Tibial artery (tissue), 4 donors: ENCODE measurements around the gene ACTG2.

Experiments
- DNase-seq, 2 donors: peaks; one replicate each; pipeline ENCODE4 v3.0.0-alpha.2; 2019
- H3K27ac ChIP-seq, 2 donors: fragments of 200-600 bp; sonication (generic) in 1 of 2; 1 replicate in 1 of 2; 2 replicates in 1 of 2; pipeline ENCODE4 v1.5.1; 2018 to 2019; ENCODE audit warnings: mild to moderate bottlenecking in 1 of 2
- H3K27me3 ChIP-seq, 2 donors: fragments of 200-600 bp; sonication (generic) in 1 of 2; one replicate each; pipeline versions ENCODE4 v1.5.1 to v1.6.0; 2016 to 2019
- H3K36me3 ChIP-seq, 3 donors: fragments of 200-600 bp; sonication (generic) in 2 of 3; one replicate each; pipeline ENCODE4 v1.5.1; 2016 to 2019; ENCODE audit warnings: mild to moderate bottlenecking in 2 of 3
- H3K4me1 ChIP-seq, 4 donors: fragments of 200-600 bp; sonication (generic) in 2 of 4; 1 replicate in 3 of 4; 2 replicates in 1 of 4; pipeline ENCODE4 v1.5.1; 2016 to 2019
- H3K4me3 ChIP-seq, 2 donors: fragments of 200-600 bp; sonication (generic) in 1 of 2; 1 replicate in 1 of 2; 2 replicates in 1 of 2; pipeline ENCODE4 v1.5.1; 2018 to 2019; ENCODE audit warnings: mild to moderate bottlenecking in 2 of 2
- H3K9me3 ChIP-seq, 3 donors: fragments of 200-600 bp; sonication (generic) in 1 of 3; one replicate each; pipeline ENCODE4 v1.5.1; 2016 to 2019
- CTCF ChIP-seq, 2 experiments: fragments of 200-600 bp in 1 of 2; fragments of 450-650 bp in 1 of 2; IDR thresholded peaks; one replicate each; pipeline ENCODE4 v1.5.1; 2017 to 2019; ENCODE audit warnings: antibody characterized with exemption in 2 of 2, mild to moderate bottlenecking in 1 of 2, moderate library complexity in 1 of 2
- intact Hi-C: fragments of 100-400 bp; cut with DNase I; formaldehyde crosslinking; loops from one replicate; pipeline ENCODE4 v1.15.0; 2023; ENCODE audit warnings: low total_unique reads

ACTG2 gene

GRCh38 chr2:73961274-73961673, 68.5 kb downstream of the ACTG2 start:
- Histone ChIP-seq H3K36me3 (peaks cover 26 to 48% (median 37%) of the 10 kb centered on the region in 3 donors), H3K9me3 (no peaks in the 10 kb centered on the region), H3K27me3 (no peaks in the 10 kb centered on the region), H3K27ac (no peak overlapping the region), H3K4me3 (no peak overlapping the region), H3K4me1 (no peaks in the 10 kb centered on the region)
- no peak for TF ChIP-seq CTCF (IDR thresholded peaks at IDR 0.05)
- no peak for DNase-seq
- intact Hi-C loops, result no loop called here

- Histone ChIP-seq H3K36me3 (peaks cover 24 to 42% (median 32%) of the 10 kb centered on the region in 3 donors), H3K9me3 (no peaks in the 10 kb centered on the region), H3K27me3 (no peaks in the 10 kb centered on the region), H3K4me1 (no peaks in the 10 kb centered on the region), H3K4me3 (no peak overlapping the region), H3K27ac (no peak overlapping the region)
- intact Hi-C loops, result no loop called here
- no peak for TF ChIP-seq CTCF (IDR thresholded peaks at IDR 0.05)
- DNase-seq, result no peak
These were observed 69.2 kb downstream of the ACTG2 start for GRCh38 chr2:73961823-73962615.

GRCh38 chr2:73962798-73963197, 70.0 kb downstream of the ACTG2 start:
- TF ChIP-seq CTCF (IDR thresholded peaks at IDR 0.05), result no peak
- intact Hi-C loops, result no loop called here
- no peak for DNase-seq
- H3K4me1 ChIP-seq, result no peaks in the 10 kb centered on the region
- no peak overlapping the region for H3K4me3 ChIP-seq
- no peak overlapping the region for H3K27ac ChIP-seq
- peaks cover 20 to 34% (median 24%) of the 10 kb centered on the region in 3 donors for H3K36me3 ChIP-seq
- H3K9me3 ChIP-seq, result no peaks in the 10 kb centered on the region
- H3K27me3 ChIP-seq, result no peaks in the 10 kb centered on the region

GRCh38 chr2:73963385-73964120, 70.7 kb downstream of the ACTG2 start:
- Histone ChIP-seq H3K9me3 (no peaks in the 10 kb centered on the region), H3K4me1 (no peaks in the 10 kb centered on the region), H3K27ac (no peak overlapping the region), H3K36me3 (peaks cover 15 to 27% (median 16%) of the 10 kb centered on the region in 3 donors), H3K27me3 (no peaks in the 10 kb centered on the region), H3K4me3 (no peak overlapping the region)
- DNase-seq, result no peak
- intact Hi-C loops, result no loop called here
- TF ChIP-seq CTCF (IDR thresholded peaks at IDR 0.05), result no peak

- no peaks in the 10 kb centered on the region for H3K4me1 ChIP-seq
- no peak overlapping the region for H3K4me3 ChIP-seq
- intact Hi-C loops, result no loop called here
- no peak for DNase-seq
- no peak overlapping the region for H3K27ac ChIP-seq
- TF ChIP-seq CTCF (IDR thresholded peaks at IDR 0.05), result no peak
- peaks cover 8 to 20% (median 10%) of the 10 kb centered on the region in 3 donors for H3K36me3 ChIP-seq
- H3K9me3 ChIP-seq, result no peaks in the 10 kb centered on the region
- H3K27me3 ChIP-seq, result no peaks in the 10 kb centered on the region
These were observed 71.4 kb downstream of the ACTG2 start for GRCh38 chr2:73964223-73964622.
